C4-2B (cell line): Measurements from ENCODE around the gene TTC17.
"Not testable (repeated sequence)": the region's sequence is repeated elsewhere in the genome, so short reads cannot be mapped to it uniquely, and the experiment has no call there.

Experiments
- H3K27ac ChIP-seq: fragments of 450-650 bp; 2 replicates; pipeline ENCODE4 v1.5.1; 2017
- ZFX ChIP-seq: fragments of 450-650 bp; IDR thresholded peaks from 2 replicates; pipeline ENCODE4 v1.6.1; 2017
- TF ChIP-seq, protein P1 (sequence below): fragments of 450-650 bp; conservative IDR thresholded peaks from 2 replicates; pipeline ENCODE4 v1.5.1; 2017; ENCODE audit warnings: mild to moderate bottlenecking

Gene TTC17

DNA sequence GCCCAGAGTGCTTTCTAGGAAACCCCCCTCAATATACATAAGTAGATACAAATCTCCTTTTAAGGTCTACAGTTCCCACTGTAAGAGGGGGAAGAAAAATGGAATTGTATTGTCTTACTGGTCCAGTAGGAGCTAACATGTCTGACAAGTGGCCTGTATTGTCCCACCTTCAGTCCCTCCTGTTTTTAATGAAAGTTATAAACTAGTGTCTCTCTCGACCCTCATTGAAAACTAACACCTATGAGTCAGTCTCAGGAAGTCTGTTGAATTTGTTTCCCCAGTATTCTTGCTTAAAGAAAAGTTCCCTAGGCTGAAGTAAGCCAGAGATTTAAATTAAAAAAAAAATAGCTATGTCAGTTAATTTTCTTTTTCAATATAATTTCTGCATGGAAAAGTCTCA lies 69.3 kb downstream of the TTC17 start:
- TF ChIP-seq ZFX, result no peak
- TF ChIP-seq, protein P1, sequence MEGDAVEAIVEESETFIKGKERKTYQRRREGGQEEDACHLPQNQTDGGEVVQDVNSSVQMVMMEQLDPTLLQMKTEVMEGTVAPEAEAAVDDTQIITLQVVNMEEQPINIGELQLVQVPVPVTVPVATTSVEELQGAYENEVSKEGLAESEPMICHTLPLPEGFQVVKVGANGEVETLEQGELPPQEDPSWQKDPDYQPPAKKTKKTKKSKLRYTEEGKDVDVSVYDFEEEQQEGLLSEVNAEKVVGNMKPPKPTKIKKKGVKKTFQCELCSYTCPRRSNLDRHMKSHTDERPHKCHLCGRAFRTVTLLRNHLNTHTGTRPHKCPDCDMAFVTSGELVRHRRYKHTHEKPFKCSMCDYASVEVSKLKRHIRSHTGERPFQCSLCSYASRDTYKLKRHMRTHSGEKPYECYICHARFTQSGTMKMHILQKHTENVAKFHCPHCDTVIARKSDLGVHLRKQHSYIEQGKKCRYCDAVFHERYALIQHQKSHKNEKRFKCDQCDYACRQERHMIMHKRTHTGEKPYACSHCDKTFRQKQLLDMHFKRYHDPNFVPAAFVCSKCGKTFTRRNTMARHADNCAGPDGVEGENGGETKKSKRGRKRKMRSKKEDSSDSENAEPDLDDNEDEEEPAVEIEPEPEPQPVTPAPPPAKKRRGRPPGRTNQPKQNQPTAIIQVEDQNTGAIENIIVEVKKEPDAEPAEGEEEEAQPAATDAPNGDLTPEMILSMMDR, result no peak
- H3K27ac ChIP-seq, result no peak overlapping the region

DNA sequence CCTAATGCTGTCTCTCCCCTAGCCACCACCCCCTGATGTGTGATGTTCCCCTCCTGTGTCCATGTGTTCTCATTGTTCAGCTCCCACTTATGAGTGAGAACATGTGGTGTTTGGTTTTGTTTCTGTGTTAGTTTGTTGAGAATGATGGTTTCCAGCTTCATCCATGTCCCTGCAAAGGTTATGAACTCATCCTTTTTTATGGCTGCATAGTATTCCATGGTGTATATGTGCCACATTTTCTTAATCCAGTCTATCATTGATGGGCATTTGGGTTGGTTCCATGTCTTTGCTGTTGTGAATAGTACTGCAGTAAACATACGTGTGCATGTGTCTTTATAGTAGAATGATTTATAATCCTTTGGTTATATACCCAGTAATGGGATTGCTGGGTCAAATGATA lies 72.2 kb downstream of the TTC17 start:
- not testable (repeated sequence) for H3K27ac ChIP-seq

DNA sequence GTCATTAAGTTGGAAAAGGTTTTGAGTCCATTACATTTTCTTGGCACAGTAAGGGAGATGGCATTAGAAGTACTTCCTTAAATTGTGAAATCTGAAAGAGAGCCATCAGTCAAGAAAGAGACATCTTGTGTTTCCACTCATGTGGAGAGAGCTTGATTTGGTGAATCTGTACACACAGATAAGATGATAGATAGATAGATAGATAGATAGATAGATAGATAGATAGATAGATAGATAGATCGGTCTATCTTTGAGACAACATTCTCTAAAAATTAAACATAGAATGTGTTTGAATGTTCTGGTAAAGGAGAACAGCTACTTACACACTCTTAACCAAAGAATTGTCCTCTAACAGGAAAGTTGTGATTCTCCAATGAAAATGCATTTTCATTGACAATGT lies 76.2 kb downstream of the TTC17 start:
- TF ChIP-seq, protein P1, result no peak
- TF ChIP-seq ZFX, result no peak
- no peak overlapping the region for H3K27ac ChIP-seq

DNA sequence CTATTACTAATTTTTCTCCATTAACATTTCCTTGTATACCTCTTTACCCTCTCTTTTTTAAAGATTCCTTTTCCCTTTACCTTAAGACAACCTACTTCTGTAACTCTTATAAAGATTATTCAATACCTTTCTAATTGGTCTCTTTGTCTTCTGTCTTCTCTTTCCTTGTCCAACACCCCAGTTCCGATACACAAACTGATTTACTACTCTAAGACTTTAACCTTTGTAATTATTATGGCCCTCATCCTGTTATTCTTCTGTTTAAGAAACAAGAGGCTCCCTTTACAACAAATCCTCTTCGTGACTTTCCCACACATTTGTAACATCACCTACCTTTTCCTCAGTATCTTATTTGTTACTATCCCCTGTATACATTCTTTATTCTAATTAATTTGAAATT lies 81.8 kb downstream of the TTC17 start:
- no peak overlapping the region for H3K27ac ChIP-seq
- no peak for TF ChIP-seq ZFX
- TF ChIP-seq, protein P1, result no peak

DNA sequence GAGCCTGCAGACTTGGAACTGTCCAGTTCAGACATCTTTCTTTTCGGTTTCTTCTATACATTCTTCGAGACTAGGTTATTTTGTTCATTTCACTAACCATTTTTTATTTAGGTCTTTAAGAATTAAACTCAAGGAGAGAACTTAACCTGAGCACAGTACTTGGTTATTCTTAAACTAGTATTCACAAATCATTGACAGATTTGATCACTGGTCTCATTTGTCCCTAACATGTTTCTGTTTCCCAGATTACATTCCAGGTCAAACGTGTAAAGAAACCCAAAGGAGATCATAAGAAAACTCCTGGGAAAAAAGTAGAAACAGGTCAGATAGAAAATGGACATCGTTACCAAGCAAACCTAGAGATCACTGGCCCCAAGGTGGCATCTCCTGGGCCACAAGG lies 85.1 kb downstream of the TTC17 start:
- TF ChIP-seq, protein P1, result no peak
- no peak for TF ChIP-seq ZFX
- no peak overlapping the region for H3K27ac ChIP-seq

DNA sequence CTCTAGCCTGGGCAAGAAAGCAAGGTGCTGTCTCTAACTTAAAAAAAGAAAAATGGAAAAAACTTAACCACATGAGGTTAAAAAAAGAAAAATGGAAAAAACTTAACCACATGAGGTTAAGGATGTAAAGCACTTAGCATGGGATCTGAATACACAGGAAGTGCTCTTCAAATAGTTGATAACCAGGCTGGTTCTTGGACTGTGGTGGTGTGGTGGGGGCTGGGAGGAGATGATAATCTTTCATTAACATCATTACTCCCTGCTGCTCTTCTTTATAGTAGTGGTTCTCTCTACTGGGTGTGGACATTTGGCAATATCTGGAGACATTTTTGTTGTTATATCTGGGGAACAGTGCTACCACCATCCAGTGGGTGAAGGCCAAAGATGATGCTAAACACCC lies 88.4 kb downstream of the TTC17 start:
- no peak for TF ChIP-seq ZFX
- TF ChIP-seq, protein P1, result no peak
- no peak overlapping the region for H3K27ac ChIP-seq

DNA sequence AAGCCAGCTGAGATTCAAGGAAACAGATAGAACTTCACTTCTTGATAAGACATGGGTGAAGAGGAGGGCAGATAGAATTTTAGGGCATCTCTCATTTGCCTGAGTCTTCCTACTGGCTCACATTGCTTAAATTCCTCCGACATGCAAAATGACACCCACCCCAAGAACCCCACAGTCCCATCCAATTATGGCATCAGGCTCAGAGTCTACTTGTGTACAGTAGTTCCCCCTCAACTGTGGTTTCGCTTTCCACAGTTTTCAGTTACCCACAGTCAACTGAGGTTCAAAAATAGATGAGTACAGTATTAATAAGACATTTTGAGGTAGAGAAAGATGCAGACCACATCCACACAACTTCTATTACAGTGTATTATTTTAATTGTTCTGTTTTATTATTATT lies 99.8 kb downstream of the TTC17 start:
- TF ChIP-seq ZFX, result no peak
- TF ChIP-seq, protein P1, result no peak
- no peak overlapping the region for H3K27ac ChIP-seq

DNA sequence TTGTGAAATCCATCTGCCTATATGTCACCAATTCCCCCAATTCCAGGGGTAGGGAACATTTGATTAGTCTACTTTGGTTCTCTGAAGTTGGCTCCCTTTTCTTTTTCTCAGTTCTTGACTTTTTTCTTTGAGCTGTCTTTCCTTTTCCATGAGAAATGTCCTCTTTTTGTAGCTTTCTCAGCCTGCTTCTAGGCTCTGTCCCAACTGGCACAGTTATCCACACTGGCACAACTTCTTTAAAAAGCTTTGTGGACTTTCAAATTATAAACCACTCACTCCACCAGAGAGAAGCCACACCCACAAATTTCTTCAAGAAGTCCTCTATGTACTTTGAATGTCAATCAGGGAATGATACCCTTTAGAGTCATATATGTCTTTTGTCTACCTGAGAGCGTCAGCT lies 100.5 kb downstream of the TTC17 start:
- H3K27ac ChIP-seq, result no peak overlapping the region
- TF ChIP-seq, protein P1, result no peak
- no peak for TF ChIP-seq ZFX
